GM15510 (cell line): Measurements from ENCODE around the gene ARHGAP12.

Experiments
- POLR2A ChIP-seq: IDR thresholded peaks from 3 replicates; pipeline ENCODE4 v1.6.1; 2011; ENCODE audit warnings: borderline replicate concordance; ENCODE audit not compliant: insufficient read length; ENCODE audit errors: extremely low read depth

The ARHGAP12 gene

DNA sequence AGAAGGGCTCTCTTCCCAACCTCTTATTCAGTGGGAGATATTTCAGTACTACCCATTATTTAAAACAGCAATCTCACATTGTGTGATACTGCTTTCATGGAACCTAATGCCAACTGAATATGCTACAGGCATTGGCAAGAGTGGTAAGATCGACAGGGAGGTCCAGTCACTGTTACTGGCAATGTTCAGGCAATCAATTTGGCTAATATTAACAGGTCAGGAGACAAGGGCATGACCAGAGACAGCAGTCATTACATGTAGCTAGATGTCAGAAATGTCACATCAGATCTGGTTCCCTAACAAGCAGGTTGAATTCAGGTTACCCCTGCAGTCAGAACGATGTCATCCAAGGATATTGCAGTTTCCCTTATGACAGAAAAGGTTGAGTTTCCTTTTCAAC lies 129.4 kb downstream of the ARHGAP12 start:
- TF ChIP-seq POLR2A: no peak

- no peak for TF ChIP-seq POLR2A
Observed at GRCh38 chr10:31792745-31793144, 135.9 kb downstream of the ARHGAP12 start.

DNA sequence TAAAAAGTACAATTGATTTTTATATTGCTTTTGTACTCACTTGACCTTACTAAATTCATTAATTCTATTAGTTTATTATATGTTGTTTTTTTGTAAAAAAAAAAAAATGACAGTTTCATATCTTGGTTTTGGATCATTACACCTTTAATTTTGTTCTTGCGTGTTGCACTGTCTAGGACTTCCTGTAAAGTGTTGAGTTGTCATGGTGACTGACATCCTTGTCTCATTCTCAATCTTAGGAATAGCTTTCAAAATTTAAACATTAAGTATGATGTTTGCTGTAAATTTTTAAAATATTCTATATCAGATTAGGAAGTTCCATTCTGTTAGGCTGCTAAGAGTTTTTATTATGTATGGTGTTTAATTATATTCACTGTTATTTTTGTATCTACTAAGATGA lies 139.1 kb downstream of the ARHGAP12 start:
- no peak for TF ChIP-seq POLR2A

- no peak for TF ChIP-seq POLR2A
Observed at GRCh38 chr10:31782701-31783100, 145.9 kb downstream of the ARHGAP12 start.

- no peak for TF ChIP-seq POLR2A
Observed at GRCh38 chr10:31780717-31781116, 147.9 kb downstream of the ARHGAP12 start.

DNA sequence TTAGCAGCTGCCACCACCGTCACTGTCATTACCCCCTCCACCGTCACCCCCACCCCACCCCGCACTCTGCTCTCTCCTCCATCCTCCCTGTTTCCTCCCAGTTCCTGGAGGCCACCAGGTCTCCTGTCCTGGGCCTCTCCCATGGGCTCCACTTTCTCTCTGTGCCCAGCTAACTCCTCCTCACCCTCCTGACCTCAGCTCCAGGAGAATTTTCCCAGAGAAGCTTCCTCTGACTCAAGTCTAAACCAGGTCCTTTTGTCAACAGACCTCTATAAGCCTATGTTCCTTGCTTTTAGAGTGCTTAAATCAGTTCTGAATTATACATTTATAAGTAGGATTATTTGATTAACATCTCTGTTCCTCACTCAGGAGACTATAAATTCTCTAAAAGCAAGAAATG lies 150.0 kb downstream of the ARHGAP12 start:
- TF ChIP-seq POLR2A: no peak

DNA sequence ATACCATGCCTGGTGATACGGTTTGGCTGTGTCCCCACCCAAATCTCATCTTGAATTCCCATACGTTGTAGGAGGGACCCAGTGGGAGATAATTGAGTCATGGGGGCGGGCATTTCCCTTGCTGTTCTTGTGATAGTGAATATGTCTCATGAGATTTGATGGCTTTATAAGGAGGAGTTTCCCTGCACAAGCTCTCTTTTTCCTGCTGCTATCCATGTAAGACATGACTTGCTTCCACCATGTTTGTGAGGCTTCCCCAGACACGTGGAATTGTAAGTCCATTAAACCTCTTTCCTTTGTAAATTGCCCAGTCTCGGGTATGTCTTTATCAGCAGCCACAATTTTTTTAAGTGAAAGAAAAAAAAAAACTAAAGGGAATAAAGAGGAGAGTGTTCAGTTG lies 152.5 kb downstream of the ARHGAP12 start:
- no peak for TF ChIP-seq POLR2A

GRCh38 chr10:31774928-31775650 lies 153.5 kb downstream of the ARHGAP12 start:
- no peak for TF ChIP-seq POLR2A

- TF ChIP-seq POLR2A: no peak
Observed at GRCh38 chr10:31774299-31774900, 154.2 kb downstream of the ARHGAP12 start.

GRCh38 chr10:31773749-31774298 lies 154.8 kb downstream of the ARHGAP12 start:
- TF ChIP-seq POLR2A: no peak

GRCh38 chr10:31771331-31771831 lies 157.2 kb downstream of the ARHGAP12 start:
- no peak for TF ChIP-seq POLR2A

DNA sequence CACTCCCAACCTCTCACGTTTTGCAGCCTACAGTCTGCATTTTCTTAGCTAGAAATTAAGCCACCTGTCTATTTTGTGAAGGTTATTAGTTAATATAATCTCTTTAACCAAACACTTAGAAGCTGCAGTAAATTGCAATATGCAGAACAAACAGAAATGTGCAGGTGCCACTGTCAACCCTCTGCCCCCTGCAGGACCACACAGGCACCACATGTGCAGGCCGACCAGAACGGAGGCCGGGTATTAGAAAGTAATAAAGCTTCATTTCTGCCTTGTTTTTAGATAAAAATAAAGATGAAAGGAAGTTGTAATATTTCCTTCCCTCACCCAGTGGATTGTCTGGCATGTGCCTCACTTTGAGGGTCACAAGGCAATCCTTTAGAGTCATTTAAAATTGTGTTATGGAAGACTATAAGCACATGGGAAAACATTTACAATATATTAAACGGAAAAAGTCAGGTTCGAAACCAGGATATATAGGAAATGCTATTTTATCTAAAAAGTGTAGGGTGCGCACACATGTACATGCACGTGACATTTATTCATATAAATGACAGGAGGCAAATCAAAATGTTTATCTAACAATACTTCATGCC lies 158.2 kb downstream of the ARHGAP12 start:
- TF ChIP-seq POLR2A: no peak

- no peak for TF ChIP-seq POLR2A
Observed at GRCh38 chr10:31769564-31769963, 159.1 kb downstream of the ARHGAP12 start.

DNA sequence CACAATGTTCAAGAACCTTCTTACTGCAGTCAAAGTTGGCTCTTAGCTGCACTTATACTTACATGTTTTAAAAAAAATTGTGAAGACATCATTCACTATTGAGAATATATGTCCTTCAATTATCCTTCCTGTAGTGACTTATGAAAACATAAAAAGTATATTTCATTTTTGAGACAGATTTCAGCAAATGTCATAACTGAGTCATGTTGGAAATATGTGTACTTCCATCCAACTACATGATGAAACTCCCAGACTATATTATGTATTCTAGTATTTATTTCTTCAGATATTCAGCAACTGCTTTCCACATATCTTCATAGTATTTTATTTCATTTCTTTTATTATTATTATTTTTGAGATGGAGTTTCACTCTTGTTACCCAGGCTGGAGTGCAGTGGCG lies 160.2 kb downstream of the ARHGAP12 start:
- TF ChIP-seq POLR2A: no peak

GRCh38 chr10:31765541-31765940 lies 163.1 kb downstream of the ARHGAP12 start:
- TF ChIP-seq POLR2A: no peak
